GM23248 (cell line): ENCODE measurements around the gene PLEKHG1. TPM values are rescaled to one million over a fixed set of nuclear protein-coding genes. Genes with fewer than 3 reads are reported as not detected.

ENCODE experiments used
- DNase-seq: peaks from one replicate; pipeline ENCODE4 v3.0.0-alpha.2; 2015
- H2AFZ ChIP-seq: fragments of 200-600 bp; sonication (generic); 2 replicates; pipeline ENCODE4 v1.6.1; 2016; ENCODE audit warnings: antibody characterized with exemption
- H3F3A ChIP-seq: fragments of 200-600 bp; sonication (generic); 2 replicates; pipeline ENCODE4 v1.6.1; 2016; ENCODE audit warnings: mild to moderate bottlenecking, antibody characterized with exemption, mixed run types; ENCODE audit not compliant: insufficient read depth
- H3K27ac ChIP-seq: fragments of 200-600 bp; sonication (generic); 2 replicates; pipeline ENCODE4 v1.5.1; 2016; ENCODE audit warnings: mild to moderate bottlenecking
- H3K27me3 ChIP-seq: fragments of 200-600 bp; sonication (generic); replicated peaks from 2 replicates; pipeline ENCODE4 v1.6.1; 2016; ENCODE audit warnings: mild to moderate bottlenecking; ENCODE audit not compliant: insufficient read depth
- H3K36me3 ChIP-seq: fragments of 200-600 bp; sonication (generic); 2 replicates; pipeline ENCODE4 v1.6.1; 2016; ENCODE audit warnings: low read depth, mild to moderate bottlenecking
- H3K4me1 ChIP-seq: fragments of 200-600 bp; sonication (generic); 2 replicates; pipeline ENCODE4 v1.6.1; 2016; ENCODE audit warnings: mild to moderate bottlenecking; ENCODE audit not compliant: insufficient read depth
- H3K4me2 ChIP-seq: fragments of 200-600 bp; sonication (generic); one replicate; pipeline ENCODE4 v1.6.1; 2016; ENCODE audit warnings: mild to moderate bottlenecking; ENCODE audit not compliant: unreplicated experiment
- H3K4me3 ChIP-seq: fragments of 200-600 bp; sonication (generic); 2 replicates; pipeline ENCODE4 v1.5.1; 2016; ENCODE audit warnings: mild to moderate bottlenecking
- H3K79me2 ChIP-seq: fragments of 200-600 bp; sonication (generic); 2 replicates; pipeline ENCODE4 v1.6.1; 2016; ENCODE audit warnings: mild to moderate bottlenecking; ENCODE audit not compliant: insufficient read depth
- H3K9ac ChIP-seq: fragments of 200-600 bp; sonication (generic); 2 replicates; pipeline ENCODE4 v1.6.1; 2016; ENCODE audit warnings: mild to moderate bottlenecking
- H3K9me2 ChIP-seq: fragments of 200-600 bp; sonication (generic); 2 replicates; pipeline ENCODE4 v1.6.1; 2016; ENCODE audit warnings: mixed run types, mild to moderate bottlenecking, moderate library complexity; ENCODE audit not compliant: insufficient read depth
- H3K9me3 ChIP-seq: fragments of 200-600 bp; sonication (generic); one replicate; pipeline ENCODE4 v1.6.1; 2017; ENCODE audit warnings: low read depth
- H4K20me1 ChIP-seq: fragments of 200-600 bp; sonication (generic); 2 replicates; pipeline ENCODE4 v1.6.0; 2016; ENCODE audit not compliant: insufficient read depth
- EZH2 ChIP-seq: fragments of 200-600 bp; sonication (generic); IDR thresholded peaks from 2 replicates; pipeline ENCODE4 v1.6.1; 2018; ENCODE audit warnings: antibody characterized with exemption, mild to moderate bottlenecking; ENCODE audit not compliant: insufficient read depth, poor library complexity, severe bottlenecking
- EZH2phosphoT487 ChIP-seq: fragments of 200-600 bp; sonication (generic); IDR thresholded peaks from 2 replicates; pipeline ENCODE4 v1.6.1; 2018; ENCODE audit warnings: antibody characterized with exemption, moderate library complexity, mild to moderate bottlenecking, low read depth; ENCODE audit not compliant: insufficient read depth
- WGBS, 2 experiments: methylation state at CpG; one replicate each; pipeline ENCODE4 v1.1.6; 2015 to 2017; ENCODE audit warnings: low lambda C conversion rate in 2 of 2, low coverage in 1 of 2; ENCODE audit errors: missing lambda C conversion rate in 2 of 2; 5-methylcytosine and 5-hydroxymethylcytosine counted together
- in situ Hi-C: fragments of 300-500 bp; cut with MboI; formaldehyde crosslinking; loops from 2 replicates; pipeline ENCODE4 v1.15.0; 2020
- polyA plus RNA-seq: library from polyadenylated mRNA; unstranded; fragments of >200 nt; fragmentation: Nextera tagmentation; extraction: Ambion mirVana; gene quantifications from 2 replicates; pipeline ENCODE4 v1.2.1, GENCODE V29; 2016
- total RNA-seq: library from RNA; depleted of rRNA; stranded (reverse); fragments of >200 nt; shearing (Covaris generic); gene quantifications from 2 replicates; pipeline ENCODE4 v1.2.3, GENCODE V29; 2014

PLEKHG1 gene
- total and polyA plus RNA-seq, 2 experiments from 2014 or later: 0.11 to 0.51 TPM

- Histone ChIP-seq H3K4me1 (no peaks in the 10 kb centered on the region), H3K36me3 (no peaks in the 10 kb centered on the region), H3K79me2 (no peaks in the 10 kb centered on the region), H3K9me2 (no peaks in the 10 kb centered on the region), H3K4me3 (peak overlapping the region; percentile 74), H4K20me1 (no peaks in the 10 kb centered on the region), H2AFZ (peak overlapping the region; percentile 89), H3K9me3 (no peaks in the 10 kb centered on the region), H3K9ac (no peak overlapping the region), H3K4me2 (peak overlapping the region; percentile 80), H3F3A (no peaks in the 10 kb centered on the region), H3K27ac (no peak overlapping the region), H3K27me3 (peaks cover 67% of the 10 kb centered on the region)
- TF ChIP-seq EZH2: no peak
- TF ChIP-seq EZH2phosphoT487: no peak
- DNase-seq: no peak
- in situ Hi-C loops: no loop called here
- WGBS, 2 experiments: 0% methylated on average over 4 to 17 of the region's 38 CpGs
These were observed 270 bp downstream of the PLEKHG1 start for GRCh38 chr6:150600010-150600300.

GRCh38 chr6:150600301-150601017 lies 774 bp downstream of the PLEKHG1 start:
- Histone ChIP-seq H3K4me1 (no peaks in the 10 kb centered on the region), H3K9me3 (no peaks in the 10 kb centered on the region), H3K9me2 (no peaks in the 10 kb centered on the region), H3K27ac (no peak overlapping the region), H3K9ac (no peak overlapping the region), H3K79me2 (no peaks in the 10 kb centered on the region), H4K20me1 (no peaks in the 10 kb centered on the region), H3K4me2 (peak overlapping the region; percentile 80), H2AFZ (peak overlapping the region; percentile 89), H3F3A (no peaks in the 10 kb centered on the region), H3K36me3 (no peaks in the 10 kb centered on the region), H3K4me3 (peak overlapping the region; percentile 74), H3K27me3 (peaks cover 69% of the 10 kb centered on the region)
- TF ChIP-seq EZH2phosphoT487: no peak
- peak; percentile 80 for TF ChIP-seq EZH2
- WGBS, 2 experiments: 1 to 2% methylated on average over 53 to 54 of the region's 69 CpGs
- DNase-seq: peak; percentile 87
- in situ Hi-C loops: no loop called here

- Histone ChIP-seq H3K4me3 (no peak overlapping the region), H3K27ac (no peak overlapping the region), H3K4me1 (no peaks in the 10 kb centered on the region), H3K4me2 (no peak overlapping the region), H3K27me3 (peaks cover 75% of the 10 kb centered on the region), H3K9ac (no peak overlapping the region), H2AFZ (no peak overlapping the region), H3K9me2 (no peaks in the 10 kb centered on the region), H3F3A (no peaks in the 10 kb centered on the region), H3K36me3 (no peaks in the 10 kb centered on the region), H3K79me2 (no peaks in the 10 kb centered on the region), H3K9me3 (no peaks in the 10 kb centered on the region), H4K20me1 (no peaks in the 10 kb centered on the region)
- TF ChIP-seq EZH2: no peak
- no peak for TF ChIP-seq EZH2phosphoT487
- WGBS, 2 experiments: 71 to 73% methylated on average over 4 of the region's 4 CpGs
- no peak for DNase-seq
- in situ Hi-C loops: no loop called here
These were observed 1.8 kb downstream of the PLEKHG1 start for GRCh38 chr6:150601439-150601838.

- TF ChIP-seq EZH2: no peak
- no peak for TF ChIP-seq EZH2phosphoT487
- no peaks in the 10 kb centered on the region for H3F3A ChIP-seq
- no peaks in the 10 kb centered on the region for H3K36me3 ChIP-seq
- no peak overlapping the region for H2AFZ ChIP-seq
- no peak overlapping the region for H3K9ac ChIP-seq
- no peaks in the 10 kb centered on the region for H4K20me1 ChIP-seq
- no peaks in the 10 kb centered on the region for H3K79me2 ChIP-seq
- H3K9me2 ChIP-seq: no peaks in the 10 kb centered on the region
- no peaks in the 10 kb centered on the region for H3K9me3 ChIP-seq
- H3K4me3 ChIP-seq: no peak overlapping the region
- H3K4me2 ChIP-seq: no peak overlapping the region
- in situ Hi-C loops: no loop called here
- WGBS, 2 experiments: 51 to 59% methylated on average over 4 of the region's 4 CpGs
- peak; percentile 8 for DNase-seq
- H3K4me1 ChIP-seq: no peaks in the 10 kb centered on the region
- H3K27ac ChIP-seq: no peak overlapping the region
- H3K27me3 ChIP-seq: peaks cover 69% of the 10 kb centered on the region
These were observed 3.5 kb downstream of the PLEKHG1 start for GRCh38 chr6:150603176-150603575.

GRCh38 chr6:150604467-150604866 lies 4.8 kb downstream of the PLEKHG1 start:
- Histone ChIP-seq H2AFZ (no peak overlapping the region), H3K79me2 (no peaks in the 10 kb centered on the region), H3K9ac (no peak overlapping the region), H3K4me2 (no peak overlapping the region), H3K27ac (no peak overlapping the region), H3K4me3 (no peak overlapping the region), H3K9me2 (no peaks in the 10 kb centered on the region), H3K27me3 (peaks cover 67% of the 10 kb centered on the region), H3F3A (no peaks in the 10 kb centered on the region), H3K4me1 (no peaks in the 10 kb centered on the region), H4K20me1 (no peaks in the 10 kb centered on the region), H3K9me3 (no peaks in the 10 kb centered on the region), H3K36me3 (no peaks in the 10 kb centered on the region)
- WGBS, 2 experiments: 71 to 72% methylated on average over 6 of the region's 6 CpGs
- in situ Hi-C loops: no loop called here
- no peak for DNase-seq
- TF ChIP-seq EZH2phosphoT487 (no peak), EZH2 (no peak)
